Fibroblast of skin of right quadriceps (primary cell): ENCODE measurements around the gene USH1G.
"Not testable (repeated sequence)": the region's sequence is repeated elsewhere in the genome, so short reads cannot be mapped to it uniquely, and the experiment has no call there.

ENCODE experiments used
- DNase-seq: peaks from one replicate; pipeline ENCODE4 v3.0.0-alpha.2; 2013

Gene USH1G

GRCh38 chr17:74925242-74925641, 2.2 kb upstream of the USH1G start:
- DNase-seq: no peak

- DNase-seq: no peak
Observed at GRCh38 chr17:74924250-74924948, 1.3 kb upstream of the USH1G start, which contains the start of gene OTOP2. Gene OTOP2, plus strand, starts transcription at chr17:74924273. Its CDS starts 360 bp downstream, at chr17:74924633.

GRCh38 chr17:74923538-74924249, 639 bp upstream of the USH1G start:
- peak; percentile 21 for DNase-seq

- no peak for DNase-seq
Observed at GRCh38 chr17:74922172-74922571, 883 bp downstream of the USH1G start.

GRCh38 chr17:74921769-74922168, 1.3 kb downstream of the USH1G start:
- DNase-seq: no peak

- no peak for DNase-seq
Observed at GRCh38 chr17:74921026-74921681, 1.9 kb downstream of the USH1G start.

GRCh38 chr17:74920642-74921025, 2.4 kb downstream of the USH1G start:
- no peak for DNase-seq

- no peak for DNase-seq
Observed at GRCh38 chr17:74920306-74920620, 2.8 kb downstream of the USH1G start.

GRCh38 chr17:74919440-74920305, 3.4 kb downstream of the USH1G start:
- DNase-seq: no peak

- DNase-seq: no peak
Observed at GRCh38 chr17:74918906-74919305, 4.1 kb downstream of the USH1G start.

- DNase-seq: no peak
Observed at GRCh38 chr17:74917430-74917829, 5.6 kb downstream of the USH1G start.

GRCh38 chr17:74916851-74917199, 6.2 kb downstream of the USH1G start:
- no peak for DNase-seq

GRCh38 chr17:74916136-74916850, 6.8 kb downstream of the USH1G start:
- DNase-seq: no peak

GRCh38 chr17:74911423-74911822, 11.6 kb downstream of the USH1G start:
- not testable (repeated sequence) for DNase-seq

- DNase-seq: not testable (repeated sequence)
Observed at GRCh38 chr17:74909097-74909496, 14.0 kb downstream of the USH1G start.

GRCh38 chr17:74907012-74907411, 16.0 kb downstream of the USH1G start:
- DNase-seq: no peak

GRCh38 chr17:74906214-74906793, 16.8 kb downstream of the USH1G start:
- not testable (repeated sequence) for DNase-seq

GRCh38 chr17:74904687-74905409, 18.2 kb downstream of the USH1G start:
- no peak for DNase-seq

GRCh38 chr17:74903671-74904070, 19.4 kb downstream of the USH1G start:
- DNase-seq: no peak

- DNase-seq: no peak
Observed at GRCh38 chr17:74903034-74903433, 20.0 kb downstream of the USH1G start.

GRCh38 chr17:74901353-74902135, 21.5 kb downstream of the USH1G start:
- DNase-seq: no peak
